Activated naive CD4-positive, alpha-beta T cell treated with anti-CD3 and anti-CD28 coated beads, Interleukin-2, amount 10 ng/mL, durations not matched to agents 7 days and 5 days (primary cell): ENCODE measurements around the gene RACGAP1.
"Not testable (repeated sequence)": the region's sequence is repeated elsewhere in the genome, so short reads cannot be mapped to it uniquely, and the experiment has no call there.

Source experiments
- CTCF ChIA-PET: fragments of 350-600 bp; sonication (Branson Sonifier 250); formaldehyde crosslinking; loops from one replicate; lab custom pipeline; 2021; ENCODE audit warnings: antibody characterized with exemption; lab: Charles Lee
- DNase-seq: peaks from one replicate; pipeline ENCODE4 v3.0.0-alpha.2; 2020
- H3K27ac Mint-ChIP-seq: one replicate; pipeline ENCODE4 v1.8.0; 2021; ENCODE audit warnings: mild to moderate bottlenecking, moderate library complexity, mixed read lengths
- H3K27me3 Mint-ChIP-seq: one replicate; pipeline ENCODE4 v1.8.0; 2021; ENCODE audit warnings: mild to moderate bottlenecking, mixed read lengths
- H3K36me3 Mint-ChIP-seq: one replicate; pipeline ENCODE4 v1.8.0; 2021; ENCODE audit warnings: mixed read lengths
- H3K4me1 Mint-ChIP-seq: one replicate; pipeline ENCODE4 v1.8.0; 2021; ENCODE audit warnings: mixed read lengths
- H3K4me3 Mint-ChIP-seq: one replicate; pipeline ENCODE4 v1.8.0; 2021; ENCODE audit warnings: mild to moderate bottlenecking, moderate library complexity, mixed read lengths
- H3K9me3 Mint-ChIP-seq: one replicate; pipeline ENCODE4 v1.8.0; 2021; ENCODE audit warnings: mixed read lengths

Gene RACGAP1

DNA sequence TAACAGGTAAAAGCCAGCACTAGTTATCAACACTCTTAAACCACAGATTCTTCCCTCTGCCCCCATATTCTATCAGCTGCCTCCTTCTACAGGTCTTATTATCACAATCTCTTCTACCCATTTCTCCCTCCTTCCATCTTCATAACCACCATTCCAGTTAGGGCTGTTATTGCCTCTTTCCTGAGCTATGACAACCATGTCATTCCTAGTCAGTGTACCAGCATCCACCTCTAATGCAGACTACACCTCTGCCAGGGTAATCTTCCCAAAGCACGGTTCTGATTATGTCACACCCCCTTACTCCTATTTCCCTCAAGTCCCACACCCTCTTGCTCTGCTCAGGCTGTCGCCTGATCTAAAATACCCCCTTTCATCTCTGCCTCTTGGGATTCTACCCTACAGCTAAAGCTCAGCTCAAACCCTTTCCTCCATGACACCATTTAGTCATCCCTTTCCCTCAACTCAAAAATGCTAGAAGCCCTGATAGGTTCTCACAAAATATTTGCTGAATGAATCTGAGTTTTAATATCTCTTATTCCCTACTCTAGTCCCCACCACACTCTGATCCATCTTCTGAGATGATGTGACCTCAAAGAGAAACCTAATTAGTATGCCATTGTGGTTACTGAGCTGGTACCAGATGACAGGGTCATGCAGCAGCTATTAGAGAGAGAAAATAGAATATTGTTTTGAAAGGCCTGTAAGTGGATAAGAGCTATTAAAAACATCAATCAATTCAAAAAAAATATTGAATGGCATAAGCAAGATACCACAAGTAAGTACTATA is 11.7 kb downstream of the RACGAP1 start:
- peaks cover 10% of the 10 kb centered on the region for H3K4me1 Mint-ChIP-seq
- H3K27ac Mint-ChIP-seq: no peak overlapping the region
- CTCF ChIA-PET: interaction anchor here (0.6 kb wide), 3 partner anchors 9 to 72 kb away, joined by 3 to 4 read pairs (median 3); no protein-coding TSS in a partner anchor

DNA sequence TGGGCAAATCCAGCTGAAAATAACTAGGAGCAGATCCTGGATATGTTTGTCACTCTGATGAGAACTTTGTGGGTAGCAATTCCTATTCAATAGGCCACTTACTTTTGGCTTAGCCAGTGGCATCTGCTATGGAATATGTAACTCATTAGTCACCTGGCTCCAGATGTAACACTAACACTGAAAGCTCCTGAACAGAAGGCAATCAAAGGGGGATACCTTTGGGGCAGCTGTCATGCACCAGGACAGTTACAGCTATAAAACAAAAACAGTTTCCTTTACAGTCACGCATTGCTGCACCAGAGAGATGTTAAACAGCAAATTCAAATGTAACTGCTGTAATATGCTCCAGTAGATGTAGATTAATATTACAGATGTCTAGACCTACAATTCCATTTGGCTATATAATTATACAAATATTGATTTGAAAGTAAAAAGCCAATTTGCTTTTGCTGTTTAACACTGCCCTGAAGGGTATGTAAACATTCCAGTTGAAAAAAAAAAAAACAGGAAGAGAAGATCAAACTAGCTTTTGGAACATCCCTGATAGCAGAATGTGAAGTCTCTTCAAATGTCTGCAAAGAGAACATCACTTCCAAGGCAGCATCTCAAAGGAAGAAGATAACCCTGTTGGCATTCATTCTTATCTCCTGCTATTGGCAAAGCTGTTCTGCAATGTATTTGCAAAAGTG is 18.4 kb downstream of the RACGAP1 start:
- no peaks in the 10 kb centered on the region for H3K4me1 Mint-ChIP-seq
- CTCF ChIA-PET: interaction anchor here (1.0 to 1.3 kb wide), 5 partner anchors 9 to 244 kb away, joined by 3 to 4 read pairs (median 3); no protein-coding TSS in a partner anchor
- no peak overlapping the region for H3K4me3 Mint-ChIP-seq
- no peaks in the 10 kb centered on the region for H3K9me3 Mint-ChIP-seq
- peaks cover 52% of the 10 kb centered on the region for H3K36me3 Mint-ChIP-seq
- H3K27me3 Mint-ChIP-seq: no peaks in the 10 kb centered on the region
- H3K27ac Mint-ChIP-seq: no peak overlapping the region
- DNase-seq: no peak

More for the DNA sequence above, 11.7 kb downstream of the RACGAP1 start:
- no peak for DNase-seq
- Mint-ChIP-seq H3K27me3 (no peaks in the 10 kb centered on the region), H3K36me3 (peaks cover 37% of the 10 kb centered on the region), H3K9me3 (no peaks in the 10 kb centered on the region), H3K4me3 (no peak overlapping the region)

DNA sequence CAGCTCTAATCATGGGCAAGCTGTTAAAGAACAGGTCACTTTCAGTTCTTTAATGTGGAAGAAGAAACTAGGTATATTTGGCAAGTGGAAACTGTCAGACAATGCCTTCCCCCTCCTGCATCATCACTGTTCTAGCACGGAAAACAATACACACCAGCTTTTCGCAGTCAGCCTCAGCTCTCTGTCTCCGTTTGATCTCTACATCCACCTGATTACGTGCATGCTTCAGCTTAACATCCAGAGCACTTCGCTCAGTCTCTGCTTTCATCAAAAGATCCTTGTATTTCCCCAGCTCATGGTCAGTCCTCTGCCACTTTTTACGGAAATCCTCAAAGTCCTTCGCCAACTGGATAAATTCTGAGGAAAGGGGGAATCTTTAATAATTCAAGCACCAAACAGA is 19.0 kb downstream of the RACGAP1 start:
- Mint-ChIP-seq H3K36me3 (peaks cover 56% of the 10 kb centered on the region), H3K9me3 (no peaks in the 10 kb centered on the region), H3K27ac (peak overlapping the region; percentile 45), H3K27me3 (no peaks in the 10 kb centered on the region), H3K4me1 (no peaks in the 10 kb centered on the region), H3K4me3 (no peak overlapping the region)
- DNase-seq: no peak
- CTCF ChIA-PET: interaction anchor here (1.0 to 1.3 kb wide), 3 partner anchors 10 to 243 kb away, joined by 3 to 4 read pairs (median 3); no protein-coding TSS in a partner anchor

DNA sequence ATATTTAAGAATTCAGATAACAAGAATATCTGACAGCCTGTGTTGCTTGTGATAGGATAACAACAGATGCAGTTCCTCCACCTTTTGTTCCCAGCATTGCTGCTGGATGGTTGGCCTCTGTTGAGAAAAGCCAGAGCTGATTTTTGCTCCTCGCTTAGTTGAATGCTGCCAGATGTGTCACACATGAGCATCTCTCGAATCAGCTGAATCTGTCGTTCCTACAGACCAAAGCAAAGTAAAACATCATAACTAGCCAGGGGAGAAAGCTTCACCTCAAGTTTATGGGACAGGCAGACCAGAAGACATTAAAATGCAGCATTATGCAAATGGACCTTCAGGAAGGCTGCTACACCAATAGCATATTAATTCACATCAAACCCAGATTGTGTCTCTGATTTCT is 20.1 kb downstream of the RACGAP1 start:
- DNase-seq: no peak
- H3K36me3 Mint-ChIP-seq: peaks cover 62% of the 10 kb centered on the region
- H3K27me3 Mint-ChIP-seq: no peaks in the 10 kb centered on the region
- CTCF ChIA-PET: interaction anchor here (0.9 to 1.4 kb wide), 3 partner anchors 21 to 66 kb away, joined by 3 to 6 read pairs (median 4); no protein-coding TSS in a partner anchor
- H3K4me1 Mint-ChIP-seq: no peaks in the 10 kb centered on the region
- no peak overlapping the region for H3K4me3 Mint-ChIP-seq
- no peaks in the 10 kb centered on the region for H3K9me3 Mint-ChIP-seq
- no peak overlapping the region for H3K27ac Mint-ChIP-seq

DNA sequence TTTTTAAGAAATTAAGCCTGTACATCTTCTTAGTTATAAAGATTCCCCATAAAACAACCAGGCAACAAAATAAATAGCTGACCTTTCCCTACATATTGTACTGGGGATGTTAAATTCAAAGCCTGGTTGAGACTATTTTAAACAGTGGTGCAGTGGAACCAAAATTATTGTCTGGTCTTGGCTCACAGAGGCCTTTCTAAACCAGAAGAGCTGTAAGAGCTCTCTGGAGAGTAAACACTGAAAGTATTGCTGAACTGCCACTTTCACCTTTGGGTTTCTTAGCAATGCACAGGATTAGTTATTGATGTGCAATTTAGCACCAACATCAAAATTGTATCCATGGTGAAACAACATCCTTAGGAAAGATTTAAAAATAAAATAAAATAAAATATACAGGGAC is 20.6 kb downstream of the RACGAP1 start:
- CTCF ChIA-PET: interaction anchor here (0.7 to 1.4 kb wide), 4 partner anchors 9 to 66 kb away, joined by 3 to 6 read pairs (median 4); no protein-coding TSS in a partner anchor
- Mint-ChIP-seq H3K27ac (no peak overlapping the region), H3K27me3 (no peaks in the 10 kb centered on the region), H3K36me3 (peaks cover 60% of the 10 kb centered on the region), H3K4me1 (no peaks in the 10 kb centered on the region), H3K9me3 (no peaks in the 10 kb centered on the region), H3K4me3 (no peak overlapping the region)
- DNase-seq: no peak

GRCh38 chr12:50003595-50003994 is 21.7 kb downstream of the RACGAP1 start:
- CTCF ChIA-PET: interaction anchor here (1.8 kb wide), 1 partner anchor 34 kb away, joined by 6 read pairs; no protein-coding TSS in a partner anchor
- no peak for DNase-seq
- Mint-ChIP-seq H3K4me3 (no peak overlapping the region), H3K36me3 (peaks cover 64% of the 10 kb centered on the region), H3K9me3 (no peaks in the 10 kb centered on the region), H3K27ac (no peak overlapping the region), H3K27me3 (no peaks in the 10 kb centered on the region), H3K4me1 (no peaks in the 10 kb centered on the region)

GRCh38 chr12:49998453-49998852 is 26.8 kb downstream of the RACGAP1 start:
- Mint-ChIP-seq H3K4me1 (no peaks in the 10 kb centered on the region), H3K27ac (no peak overlapping the region), H3K27me3 (no peaks in the 10 kb centered on the region), H3K9me3 (no peaks in the 10 kb centered on the region), H3K4me3 (no peak overlapping the region), H3K36me3 (peaks cover 55% of the 10 kb centered on the region)
- DNase-seq: no peak
- CTCF ChIA-PET: interaction anchor here (1.1 kb wide), 1 partner anchor 16 kb away, joined by 4 read pairs; no protein-coding TSS in a partner anchor

GRCh38 chr12:49990273-49990672 is 35.0 kb downstream of the RACGAP1 start:
- CTCF ChIA-PET: interaction anchor here (1.4 kb wide), 2 partner anchors 35 to 80 kb away, joined by 4 to 5 read pairs; partner anchors contain the start of gene RACGAP1
- Mint-ChIP-seq H3K27me3 (no peaks in the 10 kb centered on the region), H3K4me1 (no peaks in the 10 kb centered on the region), H3K27ac (no peak overlapping the region), H3K4me3 (no peak overlapping the region), H3K36me3 (peaks cover 69% of the 10 kb centered on the region), H3K9me3 (no peaks in the 10 kb centered on the region)
- DNase-seq: no peak

DNA sequence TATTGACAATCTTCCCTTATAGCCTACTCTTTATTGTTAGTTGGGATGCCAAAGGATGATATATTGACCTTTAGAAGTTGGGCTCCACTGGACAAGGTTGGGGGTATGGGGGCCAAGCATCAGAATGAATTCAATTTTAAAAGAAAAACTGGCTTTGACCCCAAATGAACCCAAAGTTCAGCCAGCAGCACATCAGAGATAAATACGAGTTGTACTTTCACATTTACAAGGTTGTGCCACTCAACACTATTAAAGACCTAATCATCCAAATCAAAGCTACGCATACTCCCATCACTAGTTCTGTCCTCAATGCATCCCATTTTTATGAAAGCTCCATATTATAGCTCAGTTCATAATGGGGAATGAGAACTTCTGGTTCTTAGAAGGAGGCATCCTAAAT is 35.9 kb downstream of the RACGAP1 start:
- H3K27ac Mint-ChIP-seq, H3K4me3 Mint-ChIP-seq, DNase-seq, H3K9me3 Mint-ChIP-seq, H3K4me1 Mint-ChIP-seq, H3K27me3 Mint-ChIP-seq: not testable (repeated sequence)
- CTCF ChIA-PET: interaction anchor here (0.6 to 1.8 kb wide), 3 partner anchors 22 to 508 kb away, joined by 4 to 6 read pairs (median 5); no protein-coding TSS in a partner anchor
- peaks cover 62% of the 10 kb centered on the region for H3K36me3 Mint-ChIP-seq

DNA sequence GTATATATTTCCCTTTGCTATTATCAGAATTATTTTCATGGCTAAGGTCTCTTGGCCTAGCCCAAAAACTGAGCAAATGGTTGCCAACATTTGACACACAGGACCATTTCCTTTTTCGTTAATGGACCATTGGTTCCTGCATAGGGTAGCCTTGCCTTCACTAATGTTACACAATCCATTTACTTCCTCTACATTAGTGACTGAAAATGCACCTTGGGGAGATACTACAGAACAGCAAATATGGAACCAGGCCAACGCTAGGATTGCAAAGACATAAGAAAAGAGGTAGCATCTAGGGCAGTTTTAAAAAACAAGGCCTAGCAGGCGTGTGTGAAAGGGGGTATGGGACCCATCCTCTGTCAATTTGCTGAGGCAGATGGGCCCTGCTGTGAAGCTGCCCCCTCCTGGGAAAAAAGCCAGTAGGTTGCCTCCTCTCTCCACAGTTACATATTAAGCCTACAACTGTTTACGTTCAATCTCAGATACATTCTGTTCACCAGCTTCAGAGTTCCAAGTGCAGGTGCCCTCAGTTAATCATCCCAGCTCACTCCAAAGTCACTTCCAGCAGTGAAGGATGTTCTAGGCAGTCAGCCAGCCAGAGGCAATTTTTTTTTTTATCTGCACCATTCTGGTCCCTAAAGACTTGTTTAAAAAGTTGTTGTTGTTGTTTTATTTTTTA is 37.5 kb downstream of the RACGAP1 start:
- DNase-seq: no peak
- Mint-ChIP-seq H3K27ac (no peak overlapping the region), H3K9me3 (no peaks in the 10 kb centered on the region), H3K27me3 (no peaks in the 10 kb centered on the region), H3K4me3 (no peak overlapping the region), H3K4me1 (no peaks in the 10 kb centered on the region), H3K36me3 (peaks cover 52% of the 10 kb centered on the region)
- CTCF ChIA-PET: interaction anchor here (0.7 kb wide), 1 partner anchor 20 kb away, joined by 3 read pairs; no protein-coding TSS in a partner anchor

DNA sequence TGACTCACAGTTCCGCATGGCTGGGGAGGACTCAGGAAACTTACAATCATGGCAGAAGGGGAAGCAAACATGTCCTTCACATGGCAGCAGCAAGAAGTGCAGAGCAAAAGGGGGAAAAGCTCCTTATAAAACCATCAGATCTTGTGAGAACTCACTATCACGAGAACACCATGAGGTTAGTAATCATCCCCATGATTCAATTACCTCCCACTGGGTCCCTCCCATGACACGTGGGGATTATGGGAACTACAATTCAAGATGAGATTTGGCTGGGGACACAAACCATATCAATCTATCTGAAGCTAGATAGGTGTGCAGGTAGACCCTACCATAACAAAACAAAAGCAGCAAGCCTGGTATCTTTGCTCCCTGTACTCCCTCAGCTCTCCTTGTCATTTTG is 38.8 kb downstream of the RACGAP1 start:
- H3K4me1 Mint-ChIP-seq, H3K9me3 Mint-ChIP-seq, H3K4me3 Mint-ChIP-seq, DNase-seq, H3K27ac Mint-ChIP-seq, H3K27me3 Mint-ChIP-seq: not testable (repeated sequence)
- H3K36me3 Mint-ChIP-seq: peaks cover 42% of the 10 kb centered on the region
- CTCF ChIA-PET: interaction anchor here (0.8 to 2.1 kb wide), 4 partner anchors 19 to 120 kb away, joined by 3 to 5 read pairs (median 4); no protein-coding TSS in a partner anchor

DNA sequence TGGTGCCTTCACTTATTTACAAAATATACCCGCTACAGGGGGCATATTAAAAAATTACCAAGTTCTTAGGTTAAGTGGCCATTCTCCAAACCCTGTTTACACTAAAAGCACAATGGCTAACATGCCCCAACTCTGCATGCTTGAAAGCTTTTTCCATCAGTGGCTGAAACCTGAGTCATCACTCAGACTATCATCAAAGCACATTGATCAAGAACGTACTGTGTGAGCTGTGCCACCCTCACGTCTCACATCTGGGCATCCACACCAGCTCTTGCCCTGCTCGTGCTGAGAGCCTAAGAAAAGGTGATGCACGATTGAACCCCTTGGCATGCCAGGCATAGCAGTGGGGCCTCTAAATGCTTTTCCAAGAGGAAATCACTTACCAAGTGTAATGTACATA is 39.3 kb downstream of the RACGAP1 start:
- no peak overlapping the region for H3K27ac Mint-ChIP-seq
- no peaks in the 10 kb centered on the region for H3K9me3 Mint-ChIP-seq
- CTCF ChIA-PET: interaction anchor here (0.6 to 2.1 kb wide), 4 partner anchors 19 to 120 kb away, joined by 3 to 5 read pairs (median 4); no protein-coding TSS in a partner anchor

GRCh38 chr12:49984476-49985359 is 40.6 kb downstream of the RACGAP1 start:
- Mint-ChIP-seq H3K4me3 (no peak overlapping the region), H3K4me1 (no peaks in the 10 kb centered on the region), H3K27ac (no peak overlapping the region), H3K36me3 (peaks cover 32% of the 10 kb centered on the region), H3K9me3 (no peaks in the 10 kb centered on the region), H3K27me3 (no peaks in the 10 kb centered on the region)
- CTCF ChIA-PET: interaction anchor here (0.9 to 6.9 kb wide), 5 partner anchors 17 to 118 kb away, joined by 3 to 67 read pairs (median 4); no protein-coding TSS in a partner anchor
- no peak for DNase-seq

More for the DNA sequence above, 39.3 kb downstream of the RACGAP1 start:
- no peak for DNase-seq
- no peaks in the 10 kb centered on the region for H3K27me3 Mint-ChIP-seq
- no peaks in the 10 kb centered on the region for H3K4me1 Mint-ChIP-seq
- H3K4me3 Mint-ChIP-seq: no peak overlapping the region
- H3K36me3 Mint-ChIP-seq: peaks cover 42% of the 10 kb centered on the region
